SK-N-MC (cell line): ENCODE measurements around the gene RBMS1.

ENCODE experiments used
- EZH2 ChIP-seq: fragments of 200-600 bp; sonication (generic); IDR thresholded peaks from one replicate; pipeline ENCODE4 v1.6.1; 2017; ENCODE audit warnings: antibody characterized with exemption
- FOXP2 ChIP-seq: optimal IDR thresholded peaks from 2 replicates; pipeline ENCODE3; 2011; ENCODE audit warnings: mild to moderate bottlenecking, moderate library complexity; ENCODE audit not compliant: insufficient read depth; ENCODE audit errors: extremely low read length, control extremely low read depth
- POLR2AphosphoS5 ChIP-seq: IDR thresholded peaks from 2 replicates; pipeline ENCODE4 v1.6.1; 2012; ENCODE audit warnings: mild to moderate bottlenecking, low read depth, low read length, borderline replicate concordance

- TF ChIP-seq POLR2AphosphoS5 (no peak), EZH2 (no peak), FOXP2 (no peak)
Observed at GRCh38 chr2:160479269-160479668, 14.3 kb downstream of the RBMS1 start.
